ENCODE results near the gene SRBD1.
A peak's percentile ranks its signal among the peaks of the same experiment; 100 is the strongest.

SRBD1 gene

DNA sequence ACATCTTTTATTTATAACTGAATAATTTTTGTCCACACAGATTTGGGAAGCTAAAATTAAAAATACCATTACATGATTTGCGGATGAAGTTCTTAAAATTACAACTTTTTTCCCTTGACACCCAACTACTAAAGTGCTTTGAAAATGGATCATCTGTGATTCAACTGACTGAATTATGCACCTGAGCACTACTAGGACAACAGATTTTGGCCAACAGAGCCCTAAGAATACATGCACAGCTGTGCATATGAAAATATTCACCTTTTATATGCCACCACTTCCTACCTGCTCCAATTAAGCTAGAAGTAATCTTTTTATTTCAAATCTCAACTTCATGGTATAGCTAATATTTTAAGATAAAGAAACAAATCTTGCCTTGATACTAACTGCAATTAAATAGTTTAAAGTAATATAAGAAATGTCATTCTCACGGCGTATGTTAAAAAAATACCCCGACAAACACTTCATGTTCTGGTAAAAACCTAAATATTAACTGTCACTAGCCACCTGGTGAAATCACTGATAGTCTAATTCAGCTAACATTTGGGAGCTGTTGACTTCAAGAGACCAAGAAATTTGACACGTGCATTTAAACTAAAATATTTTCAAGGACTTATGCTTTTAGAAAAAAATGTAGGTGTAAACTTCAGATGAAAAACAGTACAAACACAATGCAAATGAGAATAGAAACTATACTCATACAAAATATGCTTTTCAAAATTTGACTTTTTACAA is 153.7 kb downstream of the SRBD1 start:
- Histone ChIP-seq H3K14ac (ENCODE audit: low read length in 2 of 2) (no peak overlapping the region), H3K4me1 (ENCODE audit: control insufficient read depth, insufficient read depth, low read depth, low read length) (no peaks in the 10 kb centered on the region), H2BK12ac (ENCODE audit: low read length in 2 of 2) (no peak overlapping the region), H3K18ac (ENCODE audit: low read depth in 1 of 2, low read length in 2 of 2) (no peak overlapping the region), H3K36me3 (ENCODE audit: control insufficient read depth in 1 of 2, insufficient read depth in 2 of 2, low read depth in 1 of 2, low read length in 2 of 2) (peaks cover 0 to 6% of the 10 kb centered on the region in 2 experiments), H3K4me2 (ENCODE audit: low read length, poor library complexity, severe bottlenecking) (no peak overlapping the region), H3K27me3 (ENCODE audit: control insufficient read depth in 1 of 2, insufficient read depth in 1 of 2, low read length in 2 of 2) (no peaks in the 10 kb centered on the region), H2BK5ac (ENCODE audit: low read depth, low read length, poor library complexity, severe bottlenecking) (no peak overlapping the region), H2BK120ac (ENCODE audit: low read depth, low read length) (no peak overlapping the region), H3K4ac (ENCODE audit: low read depth in 1 of 2, low read length in 2 of 2) (no peak overlapping the region), H2BK15ac (ENCODE audit: low read depth, poor library complexity, severe bottlenecking) (no peak overlapping the region), H4K91ac (ENCODE audit: low read length) (no peak overlapping the region), H4K8ac (ENCODE audit: low read length) (no peak overlapping the region), H3K79me1 (replicated peaks; ENCODE audit: low read length, poor library complexity, severe bottlenecking) (peaks cover 1% of the 10 kb centered on the region), H3K23ac (ENCODE audit: low read length in 2 of 2) (no peak overlapping the region), H2AFZ (ENCODE audit: low read depth, low read length) (no peak overlapping the region), H3K9me3 (ENCODE audit: control insufficient read depth, low read length) (no peaks in the 10 kb centered on the region), H3K27ac (ENCODE audit: low read length, poor library complexity, severe bottlenecking) (no peak overlapping the region), H3K4me3 (ENCODE audit: insufficient read depth in 1 of 2, low read depth in 1 of 2, low read length in 2 of 2) (no peak overlapping the region), H3K9ac (ENCODE audit: low read length) (no peak overlapping the region), H2AK5ac (ENCODE audit: low read length, severe bottlenecking) (no peak overlapping the region)
- no peak for DNase-seq
- WGBS, result 97% methylated on average over 3 of the region's 5 CpGs

DNA sequence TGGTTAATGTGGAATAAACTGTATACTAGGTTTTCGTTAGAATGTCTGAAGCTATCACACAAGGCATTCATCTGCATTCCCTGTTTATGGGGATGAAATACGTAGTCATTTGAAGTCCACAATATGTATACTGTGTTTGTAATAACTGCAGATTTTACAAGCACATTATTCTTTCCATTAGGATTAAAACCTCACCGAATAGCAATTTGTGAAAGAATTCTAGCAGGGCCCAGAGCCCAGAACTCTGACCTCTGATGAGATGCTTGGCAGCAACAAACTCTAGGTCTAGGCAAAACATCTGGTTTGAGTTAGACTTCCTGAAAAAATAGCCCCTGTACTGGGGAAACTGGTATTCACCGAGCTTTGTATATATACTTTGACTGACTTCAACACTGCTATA is 158.2 kb downstream of the SRBD1 start:
- Histone ChIP-seq H4K8ac (ENCODE audit: low read length) (no peak overlapping the region), H3K36me3 (ENCODE audit: control insufficient read depth in 1 of 2, insufficient read depth in 2 of 2, low read depth in 1 of 2, low read length in 2 of 2) (no peaks in the 10 kb centered on the region), H3K4me2 (ENCODE audit: low read length, poor library complexity, severe bottlenecking) (no peak overlapping the region), H3K9ac (ENCODE audit: low read length) (peak overlapping the region; percentile 39), H3K4me1 (ENCODE audit: control insufficient read depth, insufficient read depth, low read depth, low read length) (no peaks in the 10 kb centered on the region), H3K23ac (ENCODE audit: low read length in 2 of 2) (no peak overlapping the region), H3K27me3 (ENCODE audit: control insufficient read depth in 1 of 2, insufficient read depth in 1 of 2, low read length in 2 of 2) (no peaks in the 10 kb centered on the region), H3K27ac (ENCODE audit: low read length, poor library complexity, severe bottlenecking) (no peak overlapping the region), H2BK120ac (ENCODE audit: low read depth, low read length) (no peak overlapping the region), H2BK15ac (ENCODE audit: low read depth, poor library complexity, severe bottlenecking) (no peak overlapping the region), H2BK5ac (ENCODE audit: low read depth, low read length, poor library complexity, severe bottlenecking) (no peak overlapping the region), H2AK5ac (ENCODE audit: low read length, severe bottlenecking) (no peak overlapping the region), H3K79me1 (replicated peaks; ENCODE audit: low read length, poor library complexity, severe bottlenecking) (no peaks in the 10 kb centered on the region), H2BK12ac (ENCODE audit: low read length in 2 of 2) (no peak overlapping the region), H3K4me3 (ENCODE audit: insufficient read depth in 1 of 2, low read depth in 1 of 2, low read length in 2 of 2) (peak overlapping the region in 1 of 2 experiments; percentile 16), H3K4ac (ENCODE audit: low read depth in 1 of 2, low read length in 2 of 2) (no peak overlapping the region), H2AFZ (ENCODE audit: low read depth, low read length) (no peak overlapping the region), H4K91ac (ENCODE audit: low read length) (no peak overlapping the region), H3K14ac (ENCODE audit: low read length in 2 of 2) (no peak overlapping the region), H3K18ac (ENCODE audit: low read depth in 1 of 2, low read length in 2 of 2) (no peak overlapping the region), H3K9me3 (ENCODE audit: control insufficient read depth, low read length) (no peaks in the 10 kb centered on the region)
- 91% methylated on average over 2 of the region's 4 CpGs for WGBS
- DNase-seq, result peak; percentile 6

DNA sequence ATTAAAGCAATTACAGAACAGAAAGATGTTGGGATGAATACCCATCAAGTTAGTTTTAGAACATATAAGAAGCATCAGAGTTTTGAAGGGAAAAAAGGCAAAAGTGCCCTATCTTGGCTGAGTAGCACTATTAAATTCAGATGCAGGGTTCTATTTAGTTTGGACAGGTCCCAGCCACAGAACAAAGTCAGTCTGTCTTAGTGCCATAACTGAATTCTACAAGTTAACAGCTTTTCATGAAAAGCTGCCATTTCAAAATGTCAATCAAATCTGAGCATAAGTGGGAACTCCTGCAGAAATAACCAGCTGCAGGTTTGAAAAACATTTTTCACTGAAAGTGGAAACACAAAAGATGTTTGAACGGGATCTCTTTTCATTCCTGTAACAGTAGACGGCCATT is 160.4 kb downstream of the SRBD1 start:
- no peak overlapping the region for H4K91ac ChIP-seq (ENCODE audit: low read length)

DNA sequence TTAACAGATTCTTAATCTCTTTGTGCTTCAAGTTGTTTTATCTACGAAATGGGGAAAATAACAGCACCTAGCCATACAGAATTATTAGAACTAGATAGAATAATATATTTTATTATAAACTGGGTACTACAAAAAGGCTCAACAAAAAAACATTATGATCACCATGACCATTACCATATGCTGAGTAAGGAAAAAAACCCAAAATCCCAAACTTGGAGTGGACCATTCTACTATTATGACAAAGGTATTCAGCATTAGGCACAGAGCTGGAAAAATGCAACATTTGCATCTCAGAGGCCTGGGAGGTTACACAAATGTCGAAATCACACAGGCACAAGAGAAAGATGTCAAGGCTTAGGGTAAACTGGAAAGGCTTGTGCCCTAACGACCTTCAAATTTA is 162.8 kb downstream of the SRBD1 start:
- peaks cover 2% of the 10 kb centered on the region for H3K79me1 ChIP-seq (replicated peaks; ENCODE audit: low read length, poor library complexity, severe bottlenecking)
- no peak overlapping the region for H4K8ac ChIP-seq (ENCODE audit: low read length)
- H3K18ac ChIP-seq (ENCODE audit: low read depth in 1 of 2, low read length in 2 of 2), result no peak overlapping the region
- 100% methylated on average over 1 of the region's 3 CpGs for WGBS
- H2BK12ac ChIP-seq (ENCODE audit: low read length in 2 of 2), result no peak overlapping the region
- no peaks in the 10 kb centered on the region for H3K27me3 ChIP-seq (ENCODE audit: control insufficient read depth in 1 of 2, insufficient read depth in 1 of 2, low read length in 2 of 2)
- H2BK120ac ChIP-seq (ENCODE audit: low read depth, low read length), result no peak overlapping the region
- no peak overlapping the region for H3K14ac ChIP-seq (ENCODE audit: low read length in 2 of 2)
- no peaks in the 10 kb centered on the region for H3K36me3 ChIP-seq (ENCODE audit: control insufficient read depth in 1 of 2, insufficient read depth in 2 of 2, low read depth in 1 of 2, low read length in 2 of 2)
- H2AFZ ChIP-seq (ENCODE audit: low read depth, low read length), result no peak overlapping the region
- H2BK15ac ChIP-seq (ENCODE audit: low read depth, poor library complexity, severe bottlenecking), result no peak overlapping the region
- H3K4me3 ChIP-seq (ENCODE audit: insufficient read depth in 1 of 2, low read depth in 1 of 2, low read length in 2 of 2), result no peak overlapping the region
- no peak overlapping the region for H3K4me2 ChIP-seq (ENCODE audit: low read length, poor library complexity, severe bottlenecking)
- H3K23ac ChIP-seq (ENCODE audit: low read length in 2 of 2), result no peak overlapping the region
- no peak overlapping the region for H4K91ac ChIP-seq (ENCODE audit: low read length)
- DNase-seq, result no peak
- no peak overlapping the region for H3K4ac ChIP-seq (ENCODE audit: low read depth in 1 of 2, low read length in 2 of 2)
- H3K4me1 ChIP-seq (ENCODE audit: control insufficient read depth, insufficient read depth, low read depth, low read length), result no peaks in the 10 kb centered on the region
- H3K9ac ChIP-seq (ENCODE audit: low read length), result no peak overlapping the region
- H3K27ac ChIP-seq (ENCODE audit: low read length, poor library complexity, severe bottlenecking), result no peak overlapping the region
- H2AK5ac ChIP-seq (ENCODE audit: low read length, severe bottlenecking), result no peak overlapping the region
- no peak overlapping the region for H2BK5ac ChIP-seq (ENCODE audit: low read depth, low read length, poor library complexity, severe bottlenecking)
- H3K9me3 ChIP-seq (ENCODE audit: control insufficient read depth, low read length), result no peaks in the 10 kb centered on the region

More for the DNA sequence above, 160.4 kb downstream of the SRBD1 start:
- Histone ChIP-seq H3K27me3 (ENCODE audit: control insufficient read depth in 1 of 2, insufficient read depth in 1 of 2, low read length in 2 of 2) (no peaks in the 10 kb centered on the region), H2BK5ac (ENCODE audit: low read depth, low read length, poor library complexity, severe bottlenecking) (no peak overlapping the region), H3K4me1 (ENCODE audit: control insufficient read depth, insufficient read depth, low read depth, low read length) (no peaks in the 10 kb centered on the region), H2BK120ac (ENCODE audit: low read depth, low read length) (no peak overlapping the region), H3K4ac (ENCODE audit: low read depth in 1 of 2, low read length in 2 of 2) (no peak overlapping the region), H3K79me1 (replicated peaks; ENCODE audit: low read length, poor library complexity, severe bottlenecking) (peaks cover 2% of the 10 kb centered on the region), H2BK15ac (ENCODE audit: low read depth, poor library complexity, severe bottlenecking) (no peak overlapping the region), H3K9ac (ENCODE audit: low read length) (no peak overlapping the region), H3K36me3 (ENCODE audit: control insufficient read depth in 1 of 2, insufficient read depth in 2 of 2, low read depth in 1 of 2, low read length in 2 of 2) (no peaks in the 10 kb centered on the region), H2AK5ac (ENCODE audit: low read length, severe bottlenecking) (no peak overlapping the region), H3K4me2 (ENCODE audit: low read length, poor library complexity, severe bottlenecking) (no peak overlapping the region), H3K9me3 (ENCODE audit: control insufficient read depth, low read length) (no peaks in the 10 kb centered on the region), H2AFZ (ENCODE audit: low read depth, low read length) (no peak overlapping the region), H3K23ac (ENCODE audit: low read length in 2 of 2) (no peak overlapping the region), H3K27ac (ENCODE audit: low read length, poor library complexity, severe bottlenecking) (no peak overlapping the region), H4K8ac (ENCODE audit: low read length) (no peak overlapping the region), H2BK12ac (ENCODE audit: low read length in 2 of 2) (no peak overlapping the region), H3K4me3 (ENCODE audit: insufficient read depth in 1 of 2, low read depth in 1 of 2, low read length in 2 of 2) (no peak overlapping the region), H3K14ac (ENCODE audit: low read length in 2 of 2) (no peak overlapping the region), H3K18ac (ENCODE audit: low read depth in 1 of 2, low read length in 2 of 2) (no peak overlapping the region)
- WGBS, result 100% methylated on average over 2 of the region's 2 CpGs
- no peak for DNase-seq
